SU-DHL-6 (cell line): ENCODE data around the gene PCDHGA12.

Experiments used
- EZH2phosphoT487 ChIP-seq: fragments of 200-600 bp; sonication (generic), shearing (Covaris generic); conservative IDR thresholded peaks from 2 replicates; pipeline ENCODE4 v1.6.1; 2018; ENCODE audit warnings: mild to moderate bottlenecking, antibody characterized with exemption, low read length, moderate library complexity, mixed read lengths
- TF ChIP-seq, protein P1 (sequence below): fragments of 200-600 bp; sonication (generic); IDR thresholded peaks from one replicate; pipeline ENCODE4 v1.5.1; 2017; ENCODE audit warnings: antibody characterized with exemption, mild to moderate bottlenecking, low read length, moderate library complexity; ENCODE audit not compliant: insufficient read depth, poor library complexity, severe bottlenecking

DNA sequence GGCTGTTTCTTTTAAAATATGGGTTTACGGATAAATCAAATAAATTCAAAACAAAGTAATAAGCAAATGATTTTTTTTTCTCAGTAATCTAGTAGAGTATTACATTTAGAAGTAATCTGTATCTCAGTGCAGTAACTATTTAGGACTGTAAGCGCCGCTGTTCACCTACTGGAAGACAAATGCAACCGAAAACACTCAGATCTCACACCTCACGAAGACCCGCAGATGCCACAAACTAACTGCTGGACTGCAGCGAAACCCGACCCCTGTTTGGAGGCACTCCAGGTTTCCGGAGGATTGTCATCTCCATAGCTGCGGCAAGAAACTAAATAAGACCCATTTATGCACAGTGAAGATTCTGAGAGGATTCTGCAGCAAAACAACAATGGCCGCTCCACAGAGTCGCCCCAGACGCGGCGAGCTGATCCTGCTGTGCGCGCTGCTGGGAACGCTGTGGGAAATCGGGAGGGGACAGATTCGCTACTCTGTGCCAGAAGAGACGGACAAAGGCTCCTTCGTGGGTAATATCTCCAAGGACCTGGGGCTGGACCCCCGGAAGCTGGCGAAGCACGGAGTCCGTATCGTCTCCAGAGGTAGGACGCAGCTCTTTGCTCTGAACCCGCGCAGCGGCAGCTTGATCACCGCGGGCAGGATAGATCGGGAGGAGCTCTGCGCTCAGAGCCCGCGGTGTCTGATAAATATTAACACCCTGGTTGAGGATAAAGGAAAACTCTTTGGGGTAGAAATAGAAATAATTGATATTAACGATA, 37.7 kb upstream of the PCDHGA12 start, which contains the start of gene PCDHGA8:
- TF ChIP-seq, protein P1, sequence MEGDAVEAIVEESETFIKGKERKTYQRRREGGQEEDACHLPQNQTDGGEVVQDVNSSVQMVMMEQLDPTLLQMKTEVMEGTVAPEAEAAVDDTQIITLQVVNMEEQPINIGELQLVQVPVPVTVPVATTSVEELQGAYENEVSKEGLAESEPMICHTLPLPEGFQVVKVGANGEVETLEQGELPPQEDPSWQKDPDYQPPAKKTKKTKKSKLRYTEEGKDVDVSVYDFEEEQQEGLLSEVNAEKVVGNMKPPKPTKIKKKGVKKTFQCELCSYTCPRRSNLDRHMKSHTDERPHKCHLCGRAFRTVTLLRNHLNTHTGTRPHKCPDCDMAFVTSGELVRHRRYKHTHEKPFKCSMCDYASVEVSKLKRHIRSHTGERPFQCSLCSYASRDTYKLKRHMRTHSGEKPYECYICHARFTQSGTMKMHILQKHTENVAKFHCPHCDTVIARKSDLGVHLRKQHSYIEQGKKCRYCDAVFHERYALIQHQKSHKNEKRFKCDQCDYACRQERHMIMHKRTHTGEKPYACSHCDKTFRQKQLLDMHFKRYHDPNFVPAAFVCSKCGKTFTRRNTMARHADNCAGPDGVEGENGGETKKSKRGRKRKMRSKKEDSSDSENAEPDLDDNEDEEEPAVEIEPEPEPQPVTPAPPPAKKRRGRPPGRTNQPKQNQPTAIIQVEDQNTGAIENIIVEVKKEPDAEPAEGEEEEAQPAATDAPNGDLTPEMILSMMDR = peak; percentile 20
- TF ChIP-seq EZH2phosphoT487 = no peak
